ENCODE results near the gene WDR46.
"Not testable (repeated sequence)": the region's sequence is repeated elsewhere in the genome, so short reads cannot be mapped to it uniquely, and the experiment has no call there.

The WDR46 gene

GRCh38 chr6:33289784-33290315 is 811 bp upstream of the WDR46 start:
- peaks cover 6 to 28% (median 23%) of the 10 kb centered on the region in 5 donors for H3K4me1 ChIP-seq (ENCODE audit: control insufficient read depth in 5 of 5, insufficient read depth in 5 of 5, low read length in 5 of 5)
- no peaks in the 10 kb centered on the region for H3K27me3 ChIP-seq (ENCODE audit: control insufficient read depth in 5 of 5, insufficient read depth in 4 of 5, low read length in 5 of 5)
- H3K9ac ChIP-seq (ENCODE audit: low read length in 5 of 5): peak overlapping the region; percentile 75 to 95 (median 92)
- peak overlapping the region; percentile 79 to 97 (median 86) for H3K4me3 ChIP-seq (ENCODE audit: low read depth in 1 of 5, low read length in 5 of 5)
- peaks cover 0 to 64% (median 54%) of the 10 kb centered on the region in 5 donors for H3K36me3 ChIP-seq (ENCODE audit: control insufficient read depth in 5 of 5, insufficient read depth in 5 of 5, low read length in 5 of 5)
- H3K27ac ChIP-seq (ENCODE audit: low read depth, low read length): peak overlapping the region; percentile 85
- no peaks in the 10 kb centered on the region for H3K9me3 ChIP-seq (ENCODE audit: control insufficient read depth in 5 of 5, low read length in 5 of 5)

GRCh38 chr6:33288141-33288920 is 708 bp downstream of the WDR46 start:
- Histone ChIP-seq H3K4me3 (ENCODE audit: low read depth in 1 of 5, low read length in 5 of 5) (peak overlapping the region; percentile 79 to 97 (median 86)), H3K4me1 (ENCODE audit: control insufficient read depth in 5 of 5, insufficient read depth in 5 of 5, low read length in 5 of 5) (peaks cover 6 to 28% (median 23%) of the 10 kb centered on the region in 5 donors), H3K9ac (ENCODE audit: low read length in 5 of 5) (peak overlapping the region; percentile 75 to 95 (median 92)), H3K27me3 (ENCODE audit: control insufficient read depth in 5 of 5, insufficient read depth in 4 of 5, low read length in 5 of 5) (no peaks in the 10 kb centered on the region), H3K36me3 (ENCODE audit: control insufficient read depth in 5 of 5, insufficient read depth in 5 of 5, low read length in 5 of 5) (peaks cover 0 to 61% (median 47%) of the 10 kb centered on the region in 5 donors), H3K9me3 (ENCODE audit: control insufficient read depth in 5 of 5, low read length in 5 of 5) (no peaks in the 10 kb centered on the region), H3K27ac (ENCODE audit: low read depth, low read length) (peak overlapping the region; percentile 85)

- no peaks in the 10 kb centered on the region for H3K9me3 ChIP-seq (ENCODE audit: control insufficient read depth in 5 of 5, low read length in 5 of 5)
- peaks cover 0 to 61% (median 44%) of the 10 kb centered on the region in 5 donors for H3K36me3 ChIP-seq (ENCODE audit: control insufficient read depth in 5 of 5, insufficient read depth in 5 of 5, low read length in 5 of 5)
- no peak overlapping the region for H3K4me3 ChIP-seq (ENCODE audit: low read depth in 1 of 5, low read length in 5 of 5)
- peaks cover 6 to 28% (median 23%) of the 10 kb centered on the region in 5 donors for H3K4me1 ChIP-seq (ENCODE audit: control insufficient read depth in 5 of 5, insufficient read depth in 5 of 5, low read length in 5 of 5)
- H3K27me3 ChIP-seq (ENCODE audit: control insufficient read depth in 5 of 5, insufficient read depth in 4 of 5, low read length in 5 of 5): no peaks in the 10 kb centered on the region
- peak overlapping the region in 1 of 5 donors; percentile 2 for H3K9ac ChIP-seq (ENCODE audit: low read length in 5 of 5)
- H3K27ac ChIP-seq (ENCODE audit: low read depth, low read length): no peak overlapping the region
Observed at GRCh38 chr6:33286946-33287914, 1.8 kb downstream of the WDR46 start.

- H3K27me3 ChIP-seq (ENCODE audit: control insufficient read depth in 5 of 5, insufficient read depth in 4 of 5, low read length in 5 of 5); H3K9me3 ChIP-seq (ENCODE audit: control insufficient read depth in 5 of 5, low read length in 5 of 5); H3K27ac ChIP-seq (ENCODE audit: low read depth, low read length); H3K4me3 ChIP-seq (ENCODE audit: low read depth in 1 of 5, low read length in 5 of 5); H3K9ac ChIP-seq (ENCODE audit: low read length in 5 of 5): not testable (repeated sequence)
- peaks cover 6 to 25% (median 19%) of the 10 kb centered on the region in 5 donors for H3K4me1 ChIP-seq (ENCODE audit: control insufficient read depth in 5 of 5, insufficient read depth in 5 of 5, low read length in 5 of 5)
- peaks cover 0 to 66% (median 48%) of the 10 kb centered on the region in 5 donors for H3K36me3 ChIP-seq (ENCODE audit: control insufficient read depth in 5 of 5, insufficient read depth in 5 of 5, low read length in 5 of 5)
Observed at GRCh38 chr6:33285214-33285613, 3.8 kb downstream of the WDR46 start.

GRCh38 chr6:33280539-33280938 is 8.5 kb downstream of the WDR46 start:
- no peaks in the 10 kb centered on the region for H3K27me3 ChIP-seq (ENCODE audit: control insufficient read depth in 5 of 5, insufficient read depth in 4 of 5, low read length in 5 of 5)
- H3K36me3 ChIP-seq (ENCODE audit: control insufficient read depth in 5 of 5, insufficient read depth in 5 of 5, low read length in 5 of 5): peaks cover 0 to 79% (median 58%) of the 10 kb centered on the region in 5 donors
- H3K9me3 ChIP-seq (ENCODE audit: control insufficient read depth in 5 of 5, low read length in 5 of 5): no peaks in the 10 kb centered on the region
- H3K27ac ChIP-seq (ENCODE audit: low read depth, low read length): no peak overlapping the region
- peaks cover 0 to 45% (median 28%) of the 10 kb centered on the region in 5 donors for H3K4me1 ChIP-seq (ENCODE audit: control insufficient read depth in 5 of 5, insufficient read depth in 5 of 5, low read length in 5 of 5)
- H3K4me3 ChIP-seq (ENCODE audit: low read depth in 1 of 5, low read length in 5 of 5): no peak overlapping the region
- no peak overlapping the region for H3K9ac ChIP-seq (ENCODE audit: low read length in 5 of 5)

GRCh38 chr6:33279971-33280511 is 9.0 kb downstream of the WDR46 start:
- H3K9me3 ChIP-seq (ENCODE audit: control insufficient read depth in 5 of 5, low read length in 5 of 5): no peaks in the 10 kb centered on the region
- H3K36me3 ChIP-seq (ENCODE audit: control insufficient read depth in 5 of 5, insufficient read depth in 5 of 5, low read length in 5 of 5): peaks cover 0 to 81% (median 63%) of the 10 kb centered on the region in 5 donors
- no peak overlapping the region for H3K27ac ChIP-seq (ENCODE audit: low read depth, low read length)
- H3K4me1 ChIP-seq (ENCODE audit: control insufficient read depth in 5 of 5, insufficient read depth in 5 of 5, low read length in 5 of 5): peaks cover 0 to 48% (median 28%) of the 10 kb centered on the region in 5 donors
- no peak overlapping the region for H3K9ac ChIP-seq (ENCODE audit: low read length in 5 of 5)
- no peaks in the 10 kb centered on the region for H3K27me3 ChIP-seq (ENCODE audit: control insufficient read depth in 5 of 5, insufficient read depth in 4 of 5, low read length in 5 of 5)
- H3K4me3 ChIP-seq (ENCODE audit: low read depth in 1 of 5, low read length in 5 of 5): no peak overlapping the region

GRCh38 chr6:33279257-33279695 is 9.8 kb downstream of the WDR46 start:
- no peaks in the 10 kb centered on the region for H3K9me3 ChIP-seq (ENCODE audit: control insufficient read depth in 5 of 5, low read length in 5 of 5)
- no peak overlapping the region for H3K4me3 ChIP-seq (ENCODE audit: low read depth in 1 of 5, low read length in 5 of 5)
- peaks cover 4 to 82% (median 67%) of the 10 kb centered on the region in 5 donors for H3K36me3 ChIP-seq (ENCODE audit: control insufficient read depth in 5 of 5, insufficient read depth in 5 of 5, low read length in 5 of 5)
- no peak overlapping the region for H3K9ac ChIP-seq (ENCODE audit: low read length in 5 of 5)
- H3K27ac ChIP-seq (ENCODE audit: low read depth, low read length): no peak overlapping the region
- H3K4me1 ChIP-seq (ENCODE audit: control insufficient read depth in 5 of 5, insufficient read depth in 5 of 5, low read length in 5 of 5): peaks cover 0 to 56% (median 36%) of the 10 kb centered on the region in 5 donors
- no peaks in the 10 kb centered on the region for H3K27me3 ChIP-seq (ENCODE audit: control insufficient read depth in 5 of 5, insufficient read depth in 4 of 5, low read length in 5 of 5)

- Histone ChIP-seq H3K9me3 (ENCODE audit: control insufficient read depth in 5 of 5, low read length in 5 of 5) (no peaks in the 10 kb centered on the region), H3K27me3 (ENCODE audit: control insufficient read depth in 5 of 5, insufficient read depth in 4 of 5, low read length in 5 of 5) (no peaks in the 10 kb centered on the region), H3K9ac (ENCODE audit: low read length in 5 of 5) (no peak overlapping the region), H3K27ac (ENCODE audit: low read depth, low read length) (no peak overlapping the region), H3K4me3 (ENCODE audit: low read depth in 1 of 5, low read length in 5 of 5) (no peak overlapping the region), H3K36me3 (ENCODE audit: control insufficient read depth in 5 of 5, insufficient read depth in 5 of 5, low read length in 5 of 5) (peaks cover 4 to 84% (median 70%) of the 10 kb centered on the region in 5 donors), H3K4me1 (ENCODE audit: control insufficient read depth in 5 of 5, insufficient read depth in 5 of 5, low read length in 5 of 5) (peaks cover 0 to 61% (median 41%) of the 10 kb centered on the region in 5 donors)
Observed at GRCh38 chr6:33278810-33279209, 10.2 kb downstream of the WDR46 start.

GRCh38 chr6:33278392-33278741 is 10.7 kb downstream of the WDR46 start:
- Histone ChIP-seq H3K4me1 (ENCODE audit: control insufficient read depth in 5 of 5, insufficient read depth in 5 of 5, low read length in 5 of 5) (peaks cover 1 to 65% (median 45%) of the 10 kb centered on the region in 5 donors), H3K27ac (ENCODE audit: low read depth, low read length) (peak overlapping the region; percentile 71), H3K4me3 (ENCODE audit: low read depth in 1 of 5, low read length in 5 of 5) (peak overlapping the region in 3 of 5 donors; percentile 73 to 85 (median 83)), H3K36me3 (ENCODE audit: control insufficient read depth in 5 of 5, insufficient read depth in 5 of 5, low read length in 5 of 5) (peaks cover 4 to 84% (median 70%) of the 10 kb centered on the region in 5 donors), H3K9me3 (ENCODE audit: control insufficient read depth in 5 of 5, low read length in 5 of 5) (no peaks in the 10 kb centered on the region), H3K9ac (ENCODE audit: low read length in 5 of 5) (peak overlapping the region in 1 of 5 donors; percentile 78), H3K27me3 (ENCODE audit: control insufficient read depth in 5 of 5, insufficient read depth in 4 of 5, low read length in 5 of 5) (no peaks in the 10 kb centered on the region)

Data from subcutaneous abdominal adipose tissue (tissue), 5 donors.